GM19468 (cell line): ENCODE measurements around the gene C16orf96.
"Not testable (repeated sequence)": the region's sequence is repeated elsewhere in the genome, so short reads cannot be mapped to it uniquely, and the experiment has no call there.

ENCODE experiments used
- ATAC-seq: cut with Tn5 transposase; IDR thresholded peaks from one replicate; pipeline ENCODE4 v1.9.1; 2021; ENCODE audit warnings: mild to moderate bottlenecking, moderate library complexity, moderate number of reproducible peaks; ENCODE audit not compliant: unreplicated experiment; ENCODE audit errors: extremely low read depth

The C16orf96 gene

GRCh38 chr16:4557973-4558372, 1.8 kb downstream of the C16orf96 start:
- no peak for ATAC-seq

- ATAC-seq: no peak
Observed at GRCh38 chr16:4561596-4561995, 5.5 kb downstream of the C16orf96 start.

- ATAC-seq: no peak
Observed at GRCh38 chr16:4564661-4565267, 8.6 kb downstream of the C16orf96 start.

GRCh38 chr16:4566144-4566543, 10.0 kb downstream of the C16orf96 start:
- ATAC-seq: no peak

- ATAC-seq: no peak
Observed at GRCh38 chr16:4570086-4570485, 13.9 kb downstream of the C16orf96 start.

- ATAC-seq: no peak
Observed at GRCh38 chr16:4570688-4571321, 14.7 kb downstream of the C16orf96 start.

GRCh38 chr16:4572715-4573114, 16.6 kb downstream of the C16orf96 start:
- no peak for ATAC-seq

- not testable (repeated sequence) for ATAC-seq
Observed at GRCh38 chr16:4573926-4574325, 17.8 kb downstream of the C16orf96 start.

- ATAC-seq: no peak
Observed at GRCh38 chr16:4574919-4575705, 19.0 kb downstream of the C16orf96 start.

GRCh38 chr16:4576008-4576407, 19.9 kb downstream of the C16orf96 start:
- ATAC-seq: no peak

- ATAC-seq: no peak
Observed at GRCh38 chr16:4578961-4579530, 22.9 kb downstream of the C16orf96 start.

GRCh38 chr16:4580250-4580649, 24.1 kb downstream of the C16orf96 start:
- no peak for ATAC-seq

- no peak for ATAC-seq
Observed at GRCh38 chr16:4583906-4584305, 27.8 kb downstream of the C16orf96 start.

GRCh38 chr16:4586291-4586690, 30.2 kb downstream of the C16orf96 start:
- ATAC-seq: no peak

- ATAC-seq: no peak
Observed at GRCh38 chr16:4588386-4588785, 32.2 kb downstream of the C16orf96 start.

- no peak for ATAC-seq
Observed at GRCh38 chr16:4588961-4589360, 32.8 kb downstream of the C16orf96 start.

GRCh38 chr16:4591191-4591590, 35.1 kb downstream of the C16orf96 start:
- no peak for ATAC-seq

GRCh38 chr16:4591706-4592470, 35.7 kb downstream of the C16orf96 start:
- no peak for ATAC-seq

GRCh38 chr16:4593086-4593485, 36.9 kb downstream of the C16orf96 start:
- no peak for ATAC-seq
